NB4 (cell line): ENCODE data around the gene OSBPL10.
"Not testable (repeated sequence)": the region's sequence is repeated elsewhere in the genome, so short reads cannot be mapped to it uniquely, and the experiment has no call there.

Source experiments
- CTCF ChIP-seq: IDR thresholded peaks from one replicate; pipeline ENCODE4 v1.5.1; 2012; ENCODE audit warnings: low read depth, low read length
- POLR2A ChIP-seq: IDR thresholded peaks from 2 replicates; pipeline ENCODE4 v1.6.1; 2011; ENCODE audit warnings: mild to moderate bottlenecking; ENCODE audit not compliant: insufficient read length; ENCODE audit errors: extremely low read depth

GRCh38 chr3:31783851-31784250, 197.2 kb downstream of the OSBPL10 start:
- TF ChIP-seq CTCF, POLR2A: not testable (repeated sequence)
